Skeletal muscle tissue (tissue), 4 donors: ENCODE results near the gene SMG6. TPM values are rescaled to one million over a fixed set of nuclear protein-coding genes. Genes with fewer than 3 reads are reported as not detected.

Experiments
- H3K27ac ChIP-seq: one replicate; pipeline ENCODE4 v1.7.0; 2013; ENCODE audit warnings: mild to moderate bottlenecking, low read depth, low read length, inconsistent platforms
- H3K27me3 ChIP-seq, 3 donors: one replicate each; pipeline ENCODE4 v1.7.0; 2013; ENCODE audit warnings: low read length in 3 of 3; ENCODE audit not compliant: control insufficient read depth in 3 of 3, insufficient read depth in 3 of 3
- H3K36me3 ChIP-seq, 3 donors: one replicate each; pipeline ENCODE4 v1.7.0; 2013; ENCODE audit warnings: low read length in 3 of 3; ENCODE audit not compliant: control insufficient read depth in 3 of 3, insufficient read depth in 3 of 3
- H3K4me1 ChIP-seq, 3 donors: one replicate each; pipeline ENCODE4 v1.7.0; 2013; ENCODE audit warnings: low read length in 3 of 3, mild to moderate bottlenecking in 3 of 3; ENCODE audit not compliant: control insufficient read depth in 3 of 3, insufficient read depth in 3 of 3
- H3K4me3 ChIP-seq, 3 donors: one replicate each; pipeline ENCODE4 v1.7.0; 2013; ENCODE audit warnings: low read length in 3 of 3
- H3K9ac ChIP-seq, 3 donors: one replicate each; pipeline ENCODE4 v1.7.0; 2013; ENCODE audit warnings: low read length in 3 of 3, mild to moderate bottlenecking in 3 of 3, moderate library complexity in 2 of 3, low read depth in 1 of 3
- H3K9me3 ChIP-seq, 3 donors: one replicate each; pipeline ENCODE4 v1.7.0; 2013; ENCODE audit warnings: low read length in 3 of 3; ENCODE audit not compliant: control insufficient read depth in 3 of 3
- total RNA-seq: library from RNA; depleted of rRNA; stranded (reverse); fragments of >200 nt; gene quantifications from one replicate; pipeline ENCODE4 v1.2.3, GENCODE V29; 2014
- donor health status: Osteomylitis.

The SMG6 gene
- total RNA-seq, 1 donor from 2014 or later = 13.6 TPM

DNA sequence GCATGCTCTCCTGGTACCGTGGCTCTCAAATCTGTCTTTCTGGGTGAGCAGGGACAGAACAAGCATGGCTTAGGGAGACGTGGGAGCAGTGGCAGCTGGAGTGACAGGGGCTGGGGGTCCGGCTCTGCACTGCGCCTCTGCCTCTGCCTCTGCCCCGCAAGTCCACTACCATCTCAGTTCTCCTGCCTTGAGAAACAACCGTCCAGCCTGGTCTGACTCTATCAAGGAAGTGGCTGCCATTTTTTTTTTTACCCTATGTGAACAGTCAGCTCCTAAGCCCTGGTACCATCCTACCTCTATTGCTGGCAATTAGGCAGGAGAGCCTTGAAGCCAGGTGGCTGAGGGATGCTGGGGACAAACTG lies 232.6 kb downstream of the SMG6 start:
- Histone ChIP-seq H3K27ac (peak overlapping the region; percentile 87), H3K9me3 (no peaks in the 10 kb centered on the region), H3K36me3 (peaks cover 17 to 20% (median 19%) of the 10 kb centered on the region in 3 donors), H3K27me3 (no peaks in the 10 kb centered on the region), H3K4me1 (peaks cover 56 to 72% (median 65%) of the 10 kb centered on the region in 3 donors), H3K4me3 (no peak overlapping the region), H3K9ac (peak overlapping the region in 1 of 3 donors; percentile 33)

DNA sequence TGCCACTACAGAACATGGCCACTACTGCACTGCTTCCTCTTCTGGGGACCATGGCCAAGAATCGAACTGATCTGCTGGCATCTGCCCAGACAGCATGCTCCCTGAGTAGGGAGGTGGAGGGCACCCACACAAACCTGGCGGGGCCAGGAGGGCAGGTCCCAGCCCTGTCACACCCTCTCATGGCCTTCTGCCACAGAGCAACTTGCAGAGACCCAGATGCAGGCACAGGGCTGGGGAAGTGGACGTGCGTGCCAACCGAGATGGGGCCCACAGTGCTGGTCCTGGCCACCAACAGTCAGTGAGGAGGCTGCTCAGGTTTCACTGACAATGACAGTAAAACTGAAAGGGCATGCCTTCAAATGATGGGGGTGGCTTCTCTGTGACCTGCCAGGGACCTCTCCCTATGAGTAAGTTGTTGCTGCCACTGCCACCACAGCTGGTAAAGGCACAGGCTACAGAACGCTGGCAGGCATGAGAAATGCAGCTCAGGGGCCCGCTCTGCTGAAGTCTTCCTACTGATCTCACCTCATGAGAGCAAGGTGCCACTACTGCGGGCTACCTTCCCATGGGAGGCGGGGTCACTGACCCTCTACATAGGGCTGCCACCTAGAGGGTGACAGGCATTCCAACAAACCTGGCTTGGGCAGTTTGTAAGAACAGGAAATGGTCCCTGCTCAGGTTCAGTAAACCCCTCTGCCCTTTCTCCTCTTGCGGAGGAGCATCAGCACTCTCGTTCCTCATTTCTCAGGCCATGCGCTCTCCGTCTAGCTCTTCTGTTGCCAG lies 233.2 kb downstream of the SMG6 start:
- H3K4me1 ChIP-seq = peaks cover 56 to 72% (median 65%) of the 10 kb centered on the region in 3 donors
- H3K36me3 ChIP-seq = peaks cover 19 to 23% (median 20%) of the 10 kb centered on the region in 3 donors
- H3K9ac ChIP-seq = peak overlapping the region in 1 of 3 donors; percentile 33

DNA sequence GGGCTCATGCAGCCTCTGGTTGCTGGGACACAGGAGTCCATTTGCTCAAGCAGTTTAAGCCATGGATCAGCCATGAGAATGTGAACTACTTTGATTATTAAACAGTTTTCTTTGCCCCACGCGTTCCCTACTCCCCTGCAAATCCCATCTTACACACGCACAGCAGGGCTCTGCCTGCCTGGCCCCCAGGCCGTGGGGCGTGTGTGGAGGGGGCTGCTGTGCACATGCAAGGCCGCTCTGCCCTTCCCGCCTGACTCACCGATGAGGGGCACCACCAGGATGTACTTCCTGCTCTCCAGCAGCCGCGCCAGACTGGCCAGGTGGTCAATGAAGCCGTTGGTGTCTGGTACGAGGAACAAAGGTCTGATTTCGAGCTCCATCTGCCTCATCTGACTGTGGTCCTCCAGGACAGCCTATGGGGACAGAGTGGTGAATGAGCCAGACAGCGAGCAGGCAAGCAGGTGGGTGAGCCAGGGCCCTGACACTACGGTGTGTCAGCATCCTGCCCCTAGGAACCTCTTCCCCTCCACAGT lies 235.0 kb downstream of the SMG6 start:
- Histone ChIP-seq H3K4me1 (peaks cover 70 to 76% (median 72%) of the 10 kb centered on the region in 3 donors), H3K9me3 (no peaks in the 10 kb centered on the region), H3K4me3 (no peak overlapping the region), H3K27me3 (no peaks in the 10 kb centered on the region), H3K9ac (peak overlapping the region in 2 of 3 donors; percentile 32 to 40), H3K36me3 (peaks cover 32 to 37% (median 33%) of the 10 kb centered on the region in 3 donors), H3K27ac (peak overlapping the region; percentile 76)

More for the DNA sequence above, 233.2 kb downstream of the SMG6 start:
- Histone ChIP-seq H3K9me3 (no peaks in the 10 kb centered on the region), H3K27ac (peak overlapping the region; percentile 87), H3K27me3 (no peaks in the 10 kb centered on the region), H3K4me3 (peak overlapping the region in 1 of 3 donors; percentile 13)

DNA sequence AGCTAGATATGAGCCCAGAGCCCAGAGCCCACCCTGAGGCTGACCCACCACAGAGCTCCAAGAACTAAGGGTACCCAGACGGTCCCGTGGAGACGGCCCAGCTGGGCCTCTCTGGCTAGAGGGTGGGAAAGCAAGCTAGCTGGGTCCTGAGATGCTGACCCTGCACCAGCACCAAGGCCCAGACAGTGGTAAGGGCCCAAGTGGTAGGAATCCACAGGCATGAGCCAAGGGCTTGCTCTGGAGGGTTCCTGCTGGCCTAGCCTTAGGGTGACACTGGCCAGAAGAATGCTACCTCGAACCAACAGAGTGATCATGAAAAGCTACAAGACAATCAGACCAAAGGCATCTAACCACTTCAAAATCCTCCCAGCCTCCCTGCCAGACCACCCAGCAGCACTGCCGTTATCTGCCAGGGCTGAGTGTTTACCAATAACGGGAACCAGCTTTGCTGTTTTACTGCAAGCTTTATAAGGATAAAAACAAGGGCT lies 235.5 kb downstream of the SMG6 start:
- Histone ChIP-seq H3K4me3 (peak overlapping the region in 2 of 3 donors; percentile 6 to 24), H3K9ac (peak overlapping the region in 2 of 3 donors; percentile 8 to 32), H3K4me1 (peaks cover 74 to 81% (median 75%) of the 10 kb centered on the region in 3 donors), H3K36me3 (peaks cover 32 to 40% (median 33%) of the 10 kb centered on the region in 3 donors), H3K9me3 (no peaks in the 10 kb centered on the region), H3K27ac (peak overlapping the region; percentile 76), H3K27me3 (no peaks in the 10 kb centered on the region)

DNA sequence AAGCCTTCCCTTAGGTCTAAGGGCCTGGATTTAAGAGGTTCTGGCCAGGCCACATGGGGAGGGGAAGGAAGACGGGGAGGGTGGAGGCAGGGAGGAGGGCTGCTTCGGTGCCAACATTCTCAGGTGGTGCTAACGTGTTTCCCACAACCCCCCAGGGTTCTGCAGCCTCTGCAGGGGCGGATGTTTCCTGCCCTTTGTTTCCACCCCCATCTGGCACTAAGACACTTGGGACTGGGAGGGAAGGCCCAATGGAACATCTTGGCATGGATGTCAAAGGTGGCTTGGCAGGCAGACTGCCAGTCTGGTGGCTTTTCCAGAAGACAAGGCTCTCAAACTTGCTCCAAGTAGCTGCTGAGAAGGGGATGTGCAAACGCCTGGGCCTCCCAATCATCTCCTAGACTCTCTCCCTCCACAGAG lies 236.0 kb downstream of the SMG6 start:
- H3K9me3 ChIP-seq = no peaks in the 10 kb centered on the region
- peak overlapping the region in 2 of 3 donors; percentile 54 to 66 for H3K9ac ChIP-seq
- H3K4me3 ChIP-seq = no peak overlapping the region
- no peaks in the 10 kb centered on the region for H3K27me3 ChIP-seq
- peaks cover 75 to 85% (median 77%) of the 10 kb centered on the region in 3 donors for H3K4me1 ChIP-seq
- peaks cover 32 to 40% (median 34%) of the 10 kb centered on the region in 3 donors for H3K36me3 ChIP-seq
- peak overlapping the region; percentile 76 for H3K27ac ChIP-seq

DNA sequence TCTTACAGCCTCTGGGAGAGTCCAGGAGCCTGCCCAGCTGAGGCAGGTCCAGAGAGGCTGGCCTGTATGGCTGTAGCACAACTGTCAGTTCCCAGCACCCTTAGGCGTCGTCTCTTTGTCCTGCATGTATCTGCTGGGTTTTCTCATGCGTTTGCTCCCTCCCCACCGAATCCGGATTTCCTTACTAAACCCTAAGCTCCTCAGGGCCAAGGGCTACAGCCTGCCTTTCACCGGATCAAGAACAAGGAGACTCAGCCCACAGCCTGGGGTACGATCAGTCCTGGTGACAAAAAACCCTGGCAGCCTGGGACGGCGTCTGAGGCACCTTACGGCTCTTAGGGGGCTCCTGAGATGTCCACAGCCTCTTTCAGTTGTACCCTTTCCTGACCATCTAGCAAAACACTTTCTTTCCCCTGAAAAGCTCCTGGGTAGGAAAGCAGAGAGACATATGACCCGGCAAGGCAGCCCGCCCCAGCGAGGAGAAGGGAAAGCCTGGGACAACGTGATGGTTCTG lies 236.5 kb downstream of the SMG6 start:
- H3K36me3 ChIP-seq = peaks cover 27 to 42% (median 31%) of the 10 kb centered on the region in 3 donors

DNA sequence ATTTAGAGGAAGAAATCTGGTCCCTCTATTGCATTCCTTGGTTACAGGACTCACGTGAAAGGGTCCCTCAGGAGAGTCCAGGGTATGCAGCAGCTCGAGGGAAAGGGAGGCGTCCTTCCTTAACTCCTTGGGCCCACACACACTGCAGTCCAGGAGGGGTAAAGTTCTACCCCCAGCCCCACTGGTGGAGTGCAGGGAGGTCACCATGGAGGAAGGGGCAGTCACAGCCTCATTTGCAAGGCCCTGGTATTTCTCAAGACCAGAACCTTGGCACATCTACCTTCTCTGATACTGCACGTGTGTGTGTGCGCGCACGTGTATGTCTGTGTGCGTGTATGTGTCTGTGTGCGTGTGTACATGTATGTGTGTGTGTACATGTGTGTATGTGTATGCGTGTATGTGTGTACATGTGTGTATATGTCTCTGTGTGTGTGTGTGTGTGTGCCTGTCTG lies 237.6 kb downstream of the SMG6 start:
- Histone ChIP-seq H3K9me3 (no peaks in the 10 kb centered on the region), H3K27ac (peak overlapping the region; percentile 76), H3K9ac (peak overlapping the region in 1 of 3 donors; percentile 66), H3K36me3 (peaks cover 27 to 47% (median 31%) of the 10 kb centered on the region in 3 donors), H3K27me3 (no peaks in the 10 kb centered on the region), H3K4me3 (no peak overlapping the region), H3K4me1 (peaks cover 77 to 89% (median 78%) of the 10 kb centered on the region in 3 donors)

More for the DNA sequence above, 236.5 kb downstream of the SMG6 start:
- Histone ChIP-seq H3K9me3 (no peaks in the 10 kb centered on the region), H3K27me3 (no peaks in the 10 kb centered on the region), H3K4me1 (peaks cover 74 to 89% (median 76%) of the 10 kb centered on the region in 3 donors), H3K9ac (peak overlapping the region; percentile 34 to 66 (median 54)), H3K4me3 (no peak overlapping the region), H3K27ac (peak overlapping the region; percentile 76)

DNA sequence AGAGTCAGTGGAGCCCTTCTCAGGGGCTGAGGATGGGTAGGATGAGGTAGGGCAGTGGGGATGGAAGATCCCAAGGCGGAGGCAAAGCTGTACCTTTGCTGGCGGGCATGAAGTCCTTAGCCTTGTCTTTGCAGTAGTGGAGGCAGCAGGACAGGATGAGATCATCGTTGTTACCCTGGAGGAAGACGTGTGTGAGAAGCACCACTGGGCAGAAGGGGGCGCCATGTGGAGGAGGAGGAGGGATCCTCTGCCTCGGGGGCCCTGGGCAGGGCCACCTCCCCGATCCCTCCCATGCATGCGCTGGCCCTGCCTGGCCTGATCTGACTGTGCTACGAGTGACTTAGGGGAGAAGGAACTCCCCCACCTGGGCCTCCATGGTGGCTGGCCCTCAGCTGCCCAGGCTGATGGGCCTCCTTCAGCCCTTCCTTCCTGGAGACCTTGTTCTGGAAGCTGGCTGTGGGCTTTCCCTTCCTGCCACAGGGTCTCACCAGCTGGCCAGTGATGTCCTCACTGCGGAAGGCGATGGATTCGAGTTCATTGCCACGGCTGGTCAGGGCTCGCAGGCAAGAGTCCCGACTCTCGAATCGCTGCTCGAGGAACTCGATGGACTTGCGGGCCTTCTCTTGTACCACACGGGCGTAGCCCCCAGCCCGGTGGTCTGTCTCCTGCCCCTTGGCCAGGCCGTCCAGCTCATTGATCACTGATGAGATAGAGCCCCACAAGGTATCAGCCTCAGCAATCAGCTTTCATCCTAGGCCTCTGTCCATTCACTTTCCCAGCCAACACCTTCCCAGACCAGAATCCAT lies 238.4 kb downstream of the SMG6 start:
- H3K9ac ChIP-seq = peak overlapping the region in 1 of 3 donors; percentile 66
- H3K27ac ChIP-seq = peak overlapping the region; percentile 76
- no peaks in the 10 kb centered on the region for H3K9me3 ChIP-seq
- H3K36me3 ChIP-seq = peaks cover 27 to 55% (median 33%) of the 10 kb centered on the region in 3 donors
- no peak overlapping the region for H3K4me3 ChIP-seq
- H3K27me3 ChIP-seq = no peaks in the 10 kb centered on the region
- H3K4me1 ChIP-seq = peaks cover 77 to 87% (median 80%) of the 10 kb centered on the region in 3 donors

DNA sequence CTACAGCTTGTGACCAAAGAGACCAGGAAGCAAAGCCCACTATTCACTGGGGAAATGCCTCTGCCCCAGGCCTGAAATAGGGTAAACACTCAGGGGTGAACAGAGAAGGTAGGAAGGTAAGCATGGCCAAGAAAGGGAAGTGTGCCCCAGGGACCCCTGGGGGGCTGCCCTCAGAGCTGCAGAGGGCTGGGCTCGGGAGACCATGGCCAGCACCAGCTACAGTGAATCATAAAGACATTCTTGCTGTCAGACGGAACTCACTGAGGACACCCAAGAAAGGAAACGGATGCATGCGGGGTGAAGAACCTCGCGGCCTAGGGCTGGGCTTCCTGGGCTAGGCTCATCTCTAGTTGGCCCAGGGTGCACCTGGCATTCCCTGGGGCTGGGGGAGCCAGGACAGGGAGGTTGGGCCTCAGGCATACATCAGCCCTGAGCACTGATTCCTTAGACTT lies 239.0 kb downstream of the SMG6 start:
- no peaks in the 10 kb centered on the region for H3K27me3 ChIP-seq
- H3K9ac ChIP-seq = peak overlapping the region in 1 of 3 donors; percentile 45
- peak overlapping the region; percentile 76 for H3K27ac ChIP-seq
- no peaks in the 10 kb centered on the region for H3K9me3 ChIP-seq
- peaks cover 27 to 60% (median 37%) of the 10 kb centered on the region in 3 donors for H3K36me3 ChIP-seq
- H3K4me1 ChIP-seq = peaks cover 80 to 89% (median 82%) of the 10 kb centered on the region in 3 donors
- H3K4me3 ChIP-seq = no peak overlapping the region
